ENCODE data around the gene MEGF11.

GRCh38 chr15:65980824-65981456 is 272.6 kb downstream of the MEGF11 start:
- no peak for TF ChIP-seq EZH2 (IDR thresholded peaks at IDR 0.05)
- TF ChIP-seq POLR2AphosphoS5 (IDR thresholded peaks at IDR 0.05; ENCODE audit: borderline replicate concordance, low read depth, low read length): no peak
